ENCODE results near the gene CD247.
A peak's percentile ranks its signal among the peaks of the same experiment; 100 is the strongest.

The CD247 gene

GRCh38 chr1:167541610-167542009 is 23.3 kb upstream of the CD247 start:
- DNase-seq, result no peak

DNA sequence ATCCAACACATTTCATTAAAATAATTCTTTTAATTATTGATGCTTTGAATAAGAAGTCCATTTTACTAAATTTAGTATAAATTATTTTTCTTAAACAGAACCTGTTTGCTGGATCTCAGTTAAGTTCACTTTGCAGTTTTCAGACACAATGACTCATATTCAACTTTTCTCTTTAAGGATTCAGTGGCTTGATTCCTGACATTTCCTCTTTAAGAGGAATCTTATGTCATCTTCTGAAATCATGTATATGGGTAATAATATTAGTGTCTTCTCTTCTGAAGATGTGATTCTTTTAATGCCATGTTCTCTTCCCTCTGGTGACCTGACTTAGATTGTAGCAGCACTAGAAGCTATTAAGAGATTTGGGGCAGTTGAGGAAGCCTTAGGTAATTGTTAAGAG is 22.7 kb upstream of the CD247 start:
- DNase-seq, result no peak

GRCh38 chr1:167538657-167539056 is 20.3 kb upstream of the CD247 start:
- DNase-seq, result no peak

DNA sequence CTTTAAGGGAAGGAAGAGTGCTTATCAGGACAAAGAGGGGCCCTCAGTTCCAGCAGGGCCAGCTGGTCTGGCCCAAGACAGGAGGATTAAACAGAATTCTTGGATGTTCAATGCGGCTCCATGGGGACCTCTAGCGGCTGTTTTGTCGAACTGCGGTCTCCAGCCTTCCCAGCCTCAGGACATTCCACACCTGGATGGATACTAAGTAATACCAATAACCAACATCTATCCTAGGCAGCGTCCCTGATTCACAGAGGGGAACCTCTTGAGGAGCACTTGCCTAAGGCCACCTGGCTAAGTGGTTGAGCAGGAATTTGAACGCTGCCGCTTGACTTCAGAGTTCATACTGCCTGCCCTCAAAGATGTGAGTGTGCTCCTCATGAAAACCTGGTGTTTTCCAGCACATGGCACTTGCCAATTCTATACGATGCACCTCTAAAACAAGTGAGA is 15.5 kb upstream of the CD247 start:
- DNase-seq, result peak; percentile 65

DNA sequence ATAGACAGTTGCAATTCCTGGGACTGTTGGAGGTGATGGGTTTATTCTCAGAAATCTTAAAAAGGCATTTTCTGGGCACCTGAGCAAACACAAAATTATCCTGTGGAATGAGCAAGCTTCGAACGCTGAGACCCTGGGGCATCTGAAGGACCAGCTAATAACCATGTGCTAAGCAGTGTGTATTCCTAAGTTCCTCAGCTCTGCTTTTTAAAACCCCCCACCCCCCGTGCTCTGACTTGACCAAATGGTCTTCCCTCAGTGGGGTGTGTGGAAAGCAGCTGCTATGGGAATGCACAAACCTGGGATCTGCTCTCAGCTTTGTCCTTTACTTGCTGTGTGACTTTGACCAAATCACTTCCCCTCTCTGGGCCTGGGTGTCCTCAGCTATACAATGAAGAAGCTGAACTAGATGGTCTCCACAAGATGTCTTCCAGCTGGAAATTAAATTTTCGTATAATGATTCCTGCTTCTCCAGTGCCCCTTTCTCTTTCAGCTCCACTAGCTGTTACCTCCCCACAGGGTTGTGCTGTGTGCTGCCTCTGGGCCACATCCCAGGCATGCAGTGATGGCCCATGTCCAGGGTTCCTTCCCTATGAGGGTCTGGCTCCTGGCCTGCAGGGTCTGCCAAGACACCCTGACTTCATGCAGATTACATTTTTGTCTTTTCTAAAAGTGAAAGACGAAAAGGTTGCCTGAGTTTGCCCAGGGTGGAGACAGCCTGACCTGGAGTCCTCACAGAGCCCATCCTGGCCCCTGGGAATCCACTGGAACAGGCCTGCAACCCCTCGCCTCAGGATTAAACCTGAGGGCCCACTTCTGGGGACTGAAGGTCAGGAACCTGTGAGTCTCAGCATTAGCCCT is 14.9 kb upstream of the CD247 start:
- DNase-seq, result no peak

DNA sequence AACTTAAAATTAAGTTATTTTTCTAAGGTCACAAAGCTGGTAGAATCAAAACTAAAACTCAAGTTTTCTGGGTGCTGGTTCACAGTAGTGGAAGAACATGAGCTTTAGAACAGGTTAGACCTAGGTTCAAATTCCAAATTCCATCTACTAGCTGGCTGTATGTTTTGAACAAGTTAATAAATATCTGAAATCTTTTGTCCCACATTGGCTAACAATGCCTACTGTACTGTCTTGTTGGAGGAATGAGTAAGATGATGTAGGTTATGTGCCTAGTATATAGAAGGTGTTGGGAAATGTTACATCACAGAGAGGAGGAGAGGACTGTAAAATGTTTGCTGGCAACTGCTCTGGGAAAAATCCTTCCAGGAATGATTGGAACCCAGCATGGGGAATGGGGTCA is 14.0 kb upstream of the CD247 start:
- DNase-seq, result no peak

GRCh38 chr1:167529829-167530474 is 11.6 kb upstream of the CD247 start:
- no peak for DNase-seq

DNA sequence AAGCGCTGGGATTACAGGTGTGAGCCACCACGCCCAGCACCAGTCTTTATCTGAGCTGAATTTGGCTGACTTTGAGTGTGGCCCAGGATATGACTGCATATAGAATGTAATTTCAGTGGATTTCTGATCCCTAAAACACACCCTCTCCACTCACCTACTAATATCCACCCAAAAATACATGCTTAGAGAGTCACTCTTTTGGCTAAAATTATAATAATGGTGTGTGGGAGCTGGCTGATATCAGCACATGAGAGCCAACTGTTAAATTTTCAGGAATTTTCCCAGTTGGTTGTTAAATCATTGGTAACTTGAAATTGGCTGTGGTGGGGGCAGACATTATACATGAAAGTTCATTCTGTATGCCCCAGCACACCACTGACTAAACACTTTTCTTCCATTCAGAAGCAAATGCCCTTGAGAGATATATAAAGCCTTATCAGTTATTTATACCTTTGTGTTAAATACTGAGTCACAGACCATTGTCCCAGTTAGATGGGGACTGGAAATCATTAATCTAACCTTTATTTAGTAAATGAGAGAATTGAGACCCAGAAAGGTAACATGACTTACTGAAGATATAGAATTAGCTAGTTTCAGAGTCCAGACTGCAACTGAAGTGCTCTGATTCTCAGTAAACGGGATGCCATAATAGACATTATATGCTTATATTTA is 9.9 kb upstream of the CD247 start:
- no peak for DNase-seq

- DNase-seq, result no peak
Measured at GRCh38 chr1:167526667-167527383, 8.5 kb upstream of the CD247 start.

GRCh38 chr1:167524651-167525050 is 6.3 kb upstream of the CD247 start:
- DNase-seq, result no peak

DNA sequence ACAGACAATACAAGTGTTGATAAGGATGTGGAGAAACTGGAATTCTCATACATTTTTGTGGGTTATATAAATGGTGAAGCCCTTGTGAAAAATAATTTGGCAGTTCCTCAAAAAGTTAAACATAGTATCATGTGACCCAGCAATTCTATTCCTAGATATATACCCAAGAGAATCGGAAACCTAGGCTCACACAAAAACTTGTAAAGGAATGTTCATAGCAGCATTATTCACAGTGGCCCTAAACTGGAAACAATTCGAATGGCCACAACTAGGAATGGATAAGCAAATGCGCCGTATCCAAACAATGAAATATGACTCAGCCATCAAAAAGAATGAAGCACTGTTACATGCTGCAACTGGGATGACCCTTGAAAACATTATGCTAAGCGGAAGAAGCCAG is 3.9 kb upstream of the CD247 start:
- no peak for DNase-seq

DNA sequence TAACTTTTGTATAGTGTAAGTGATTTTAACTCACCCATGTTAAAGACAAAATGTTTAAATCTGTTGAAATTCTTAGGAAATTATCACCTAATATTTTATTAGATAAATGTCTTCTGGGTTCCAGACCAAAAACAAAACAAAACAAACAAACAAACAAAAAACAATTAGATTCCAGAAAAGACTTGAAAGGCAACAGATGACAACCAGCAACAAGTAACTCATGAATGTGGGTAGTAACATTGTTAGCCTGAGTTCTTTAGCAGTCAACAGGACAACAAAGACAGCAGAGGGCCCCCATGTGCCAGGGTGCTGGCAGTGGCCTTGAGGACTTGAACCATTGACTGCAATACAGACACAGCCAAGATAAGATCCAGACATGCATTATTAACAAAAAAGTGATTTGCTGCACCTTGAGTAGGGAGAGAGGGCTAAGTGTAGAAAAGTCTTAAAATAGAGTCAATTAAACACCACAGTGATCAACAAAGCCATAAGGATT is 2.4 kb upstream of the CD247 start:
- DNase-seq, result no peak

DNA sequence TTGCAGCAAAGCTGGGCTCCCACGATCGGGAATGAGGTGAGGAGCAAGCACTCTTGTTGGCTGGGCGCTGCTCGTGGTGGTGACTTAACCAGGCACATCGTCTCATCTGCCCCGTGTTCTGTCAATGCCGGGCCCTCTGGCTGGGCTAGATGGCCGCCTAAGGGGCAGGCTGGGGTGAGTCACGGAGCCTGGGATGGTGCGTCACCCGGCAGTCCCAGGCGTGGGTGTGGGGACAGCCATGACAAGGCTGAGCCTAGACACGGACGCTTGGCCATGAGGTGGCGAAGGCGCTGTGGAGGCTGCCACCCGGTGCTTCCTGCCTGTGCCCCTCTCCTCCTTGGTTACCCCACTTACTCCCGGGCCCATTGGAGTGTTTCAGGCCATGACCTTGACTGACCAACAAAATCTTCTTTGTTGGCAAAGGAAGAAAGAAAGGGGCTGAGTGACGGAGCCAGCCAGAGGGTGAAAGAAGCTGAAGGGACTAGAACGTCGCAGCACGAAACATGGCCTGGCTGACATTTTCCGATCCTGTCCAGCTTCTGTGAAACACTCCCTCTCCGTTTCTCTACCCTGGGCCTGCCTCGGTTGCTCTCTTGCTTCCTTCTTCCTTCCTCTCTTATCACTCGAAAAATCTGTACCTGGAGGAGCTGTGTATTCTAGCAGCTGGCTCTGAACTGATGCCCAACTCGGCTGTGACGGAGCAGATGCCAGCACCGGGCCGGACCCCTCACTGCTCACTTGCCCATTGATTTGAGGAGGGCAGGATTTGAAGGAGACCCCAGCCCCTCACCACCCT is 596 bp downstream of the CD247 start:
- peak; percentile 90 for DNase-seq

DNA sequence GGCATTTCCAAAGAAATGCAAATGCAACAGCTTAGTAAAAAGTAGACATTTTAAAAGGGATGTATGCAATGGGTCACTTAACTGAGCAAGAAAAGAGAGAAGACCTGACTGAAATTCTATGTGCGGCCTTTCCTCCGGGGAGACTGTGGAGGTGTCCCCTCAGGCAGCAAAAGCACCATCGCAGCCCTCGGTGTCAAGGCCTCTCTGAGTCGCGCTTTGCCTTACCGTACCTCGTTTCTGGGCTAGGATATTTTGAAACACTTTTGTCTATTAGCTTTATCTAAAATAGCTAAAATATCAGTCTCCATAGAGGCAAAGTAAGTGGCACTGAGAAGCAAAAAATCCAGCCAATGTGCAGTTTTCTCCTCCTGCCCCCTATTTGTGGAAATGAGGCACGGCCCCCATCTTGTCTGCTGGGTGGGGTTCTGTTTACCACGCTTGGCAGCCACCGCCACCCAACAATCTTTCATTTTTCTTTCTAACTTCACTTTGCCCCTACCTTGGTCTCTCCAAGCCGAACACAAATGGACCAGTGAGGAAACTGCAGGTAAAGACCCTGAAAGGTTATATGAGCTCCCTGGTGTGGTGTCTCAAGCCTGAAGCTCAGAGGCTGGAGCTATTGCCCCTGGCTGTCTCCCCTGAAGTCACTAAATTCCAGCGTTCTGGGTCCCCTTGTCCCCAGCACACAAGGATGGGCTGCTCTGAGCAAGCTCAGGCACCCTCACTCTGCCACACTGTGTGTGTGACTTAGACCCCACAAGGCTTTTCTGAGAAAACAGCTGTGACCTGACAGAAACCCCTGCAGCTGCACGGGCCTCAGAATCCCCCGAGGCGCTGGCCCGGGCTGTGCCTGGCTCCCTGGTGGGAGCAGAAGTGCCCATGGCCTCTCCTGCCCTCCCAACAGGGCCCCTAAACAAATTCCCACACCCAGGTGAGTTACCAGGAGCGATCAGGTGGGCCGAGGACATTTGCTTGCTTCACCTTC is 1.6 kb downstream of the CD247 start:
- no peak for DNase-seq

DNA sequence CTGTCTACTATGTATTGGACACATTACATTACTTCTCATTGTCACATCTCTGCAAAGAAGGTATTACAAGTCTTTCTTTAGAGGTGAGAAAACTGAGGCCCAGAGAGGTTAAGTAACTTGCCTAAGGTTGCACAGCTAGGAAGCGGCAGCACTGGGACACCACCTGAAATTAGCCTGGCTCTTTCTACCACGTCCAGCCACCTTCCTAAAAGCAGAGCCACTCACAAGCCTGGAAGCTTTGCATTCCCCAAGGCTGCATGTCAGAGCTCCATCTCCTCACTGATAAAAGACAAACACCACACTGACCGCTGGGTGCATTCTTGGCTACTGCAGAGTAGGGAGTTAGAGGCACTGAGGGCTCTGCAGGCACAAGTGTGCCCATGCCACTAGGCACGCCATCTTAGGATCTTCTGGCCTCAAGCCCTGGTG is 2.4 kb downstream of the CD247 start:
- DNase-seq, result no peak

DNA sequence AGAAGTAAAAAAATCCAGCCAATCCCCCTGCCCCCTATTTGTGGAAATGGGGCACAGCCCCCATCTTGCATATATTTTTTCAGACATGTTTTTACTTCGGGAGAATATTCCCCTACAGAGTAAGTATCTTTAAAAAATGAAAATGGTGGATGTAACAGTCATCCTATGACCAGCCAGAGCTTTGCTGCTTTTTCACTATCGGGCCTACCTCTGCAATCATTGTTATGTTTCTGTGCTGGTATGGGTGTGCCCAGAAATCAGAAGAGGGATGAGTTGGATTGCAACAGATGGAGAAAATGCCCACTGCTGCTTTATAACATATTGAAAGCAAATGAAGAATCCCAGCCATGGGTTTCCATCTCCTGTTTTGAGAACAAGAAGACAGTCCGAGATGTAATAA is 2.9 kb downstream of the CD247 start:
- peak; percentile 49 for DNase-seq

DNA sequence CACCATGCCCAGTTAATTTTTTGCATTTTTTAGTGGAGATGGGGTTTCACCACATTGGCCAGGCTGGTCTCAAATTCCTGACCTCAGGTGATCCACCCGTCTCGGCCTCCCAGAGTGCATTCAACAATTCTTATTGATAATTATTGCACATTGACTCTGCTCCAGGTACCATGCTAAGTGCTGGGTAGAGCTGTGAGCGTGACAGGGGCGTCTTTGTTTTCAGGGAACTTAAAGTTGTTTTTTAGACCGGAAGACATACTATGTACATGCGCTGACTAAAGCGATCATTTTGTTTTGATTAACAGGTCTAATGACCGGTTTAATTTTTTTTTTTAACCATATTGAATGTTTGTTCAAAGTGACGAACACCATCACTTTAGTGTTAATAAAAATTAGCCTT is 4.0 kb downstream of the CD247 start:
- DNase-seq, result no peak

- peak; percentile 58 for DNase-seq
Measured at GRCh38 chr1:167512046-167512654, 6.2 kb downstream of the CD247 start.

DNA sequence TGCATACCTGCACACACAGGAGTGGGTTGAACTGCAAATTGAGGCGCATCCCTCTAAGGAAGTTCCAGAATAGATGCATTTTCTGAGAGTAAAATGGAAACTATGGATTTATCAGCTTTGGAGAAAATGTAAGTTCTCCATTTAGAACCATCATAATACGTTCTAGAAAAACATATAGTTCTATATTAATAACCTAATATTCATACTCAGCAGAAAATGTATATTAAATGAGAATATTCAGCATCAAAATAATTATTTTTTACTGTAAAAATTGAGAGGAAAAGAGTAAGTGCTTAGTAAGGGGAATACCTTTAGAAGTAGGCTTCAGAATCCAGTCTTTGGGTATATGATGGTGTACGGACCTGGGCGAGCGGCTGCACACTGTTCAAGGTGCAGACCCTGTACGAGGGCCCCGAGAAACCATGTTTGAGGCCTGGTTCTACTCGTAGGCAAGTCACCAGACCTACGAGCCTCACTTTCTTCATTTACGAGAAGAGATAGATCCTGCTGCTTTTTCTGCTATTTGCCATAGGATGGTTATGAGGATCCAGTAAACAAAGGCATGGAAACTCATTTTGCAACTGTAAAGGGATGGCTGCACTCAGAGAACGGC is 6.8 kb downstream of the CD247 start:
- DNase-seq, result no peak

DNA sequence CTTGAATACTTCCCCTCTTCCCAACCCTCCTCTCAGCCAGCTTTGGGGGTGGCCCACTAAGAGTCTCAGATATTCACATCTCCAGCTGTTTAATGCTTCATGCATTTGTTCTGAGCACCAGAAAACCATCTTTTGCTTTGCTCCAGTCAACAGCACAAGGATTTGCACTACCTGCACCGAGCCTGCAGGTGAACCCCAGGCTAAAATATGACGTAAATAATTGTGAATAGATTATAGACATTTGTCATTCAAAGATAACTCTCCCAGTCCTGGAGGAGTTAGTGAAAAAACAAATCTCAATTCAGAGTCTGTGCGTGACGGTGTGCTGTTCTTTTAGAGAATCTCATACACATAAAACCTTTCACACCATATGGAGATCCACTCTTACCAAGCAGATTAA is 7.4 kb downstream of the CD247 start:
- no peak for DNase-seq
